CD4-positive, alpha-beta T cell treated with Interferon alpha-2 for 1 hour (primary cell): ENCODE measurements around the gene CPE.
"Not testable (repeated sequence)": the region's sequence is repeated elsewhere in the genome, so short reads cannot be mapped to it uniquely, and the experiment has no call there.

Source experiments
- DNase-seq, 2 donors: peaks; one replicate each; pipeline ENCODE4 v3.0.0-alpha.2; 2020 to 2022

Gene CPE

DNA sequence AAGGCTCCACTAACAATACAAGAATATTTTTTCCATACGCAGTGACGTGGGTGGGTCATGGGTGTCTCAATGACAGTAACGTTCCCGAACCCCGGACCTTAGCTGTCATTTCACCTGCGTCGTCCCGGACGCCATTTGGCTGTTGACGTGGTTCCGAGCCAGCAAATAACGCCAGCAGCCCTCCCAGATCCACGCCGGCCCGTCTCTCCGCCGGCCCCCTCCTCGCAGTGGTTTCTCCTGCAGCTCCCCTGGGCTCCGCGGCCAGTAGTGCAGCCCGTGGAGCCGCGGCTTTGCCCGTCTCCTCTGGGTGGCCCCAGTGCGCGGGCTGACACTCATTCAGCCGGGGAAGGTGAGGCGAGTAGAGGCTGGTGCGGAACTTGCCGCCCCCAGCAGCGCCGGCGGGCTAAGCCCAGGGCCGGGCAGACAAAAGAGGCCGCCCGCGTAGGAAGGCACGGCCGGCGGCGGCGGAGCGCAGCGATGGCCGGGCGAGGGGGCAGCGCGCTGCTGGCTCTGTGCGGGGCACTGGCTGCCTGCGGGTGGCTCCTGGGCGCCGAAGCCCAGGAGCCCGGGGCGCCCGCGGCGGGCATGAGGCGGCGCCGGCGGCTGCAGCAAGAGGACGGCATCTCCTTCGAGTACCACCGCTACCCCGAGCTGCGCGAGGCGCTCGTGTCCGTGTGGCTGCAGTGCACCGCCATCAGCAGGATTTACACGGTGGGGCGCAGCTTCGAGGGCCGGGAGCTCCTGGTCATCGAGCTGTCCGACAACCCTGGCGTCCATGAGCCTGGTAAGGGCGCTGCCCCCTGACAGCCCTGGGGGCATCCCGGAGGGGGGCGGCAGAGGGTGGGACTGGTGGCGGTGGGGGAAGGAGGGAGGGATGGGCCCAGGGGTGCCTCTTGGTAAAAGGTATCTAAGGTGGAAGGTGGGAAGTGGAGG, at the start of gene CPE:
Gene CPE, plus strand, starts transcription at position 264 of the 933 bp plus-strand sequence. Its CDS starts 214 bp downstream, at position 478.
- peak; percentile 46 to 50 for DNase-seq

DNA sequence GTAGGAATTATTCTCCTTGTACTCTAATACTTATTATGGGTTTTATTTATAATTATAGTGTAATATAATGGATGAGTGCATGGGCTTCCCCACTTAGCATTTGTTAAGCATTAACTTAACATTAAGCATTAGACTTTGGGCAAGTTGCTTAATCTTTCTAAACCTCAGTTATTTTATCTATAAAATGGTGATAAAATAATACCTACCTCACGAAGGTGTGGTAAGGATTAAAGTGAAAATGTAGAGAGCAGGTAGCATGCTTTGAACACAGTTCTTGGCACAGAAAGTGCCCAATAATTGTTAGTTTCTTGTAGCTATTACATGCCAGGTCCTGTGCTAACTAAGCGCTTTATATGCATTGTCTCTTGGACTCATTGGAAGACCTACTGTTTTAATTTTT, 48.7 kb upstream of the CPE start:
- DNase-seq: no peak

DNA sequence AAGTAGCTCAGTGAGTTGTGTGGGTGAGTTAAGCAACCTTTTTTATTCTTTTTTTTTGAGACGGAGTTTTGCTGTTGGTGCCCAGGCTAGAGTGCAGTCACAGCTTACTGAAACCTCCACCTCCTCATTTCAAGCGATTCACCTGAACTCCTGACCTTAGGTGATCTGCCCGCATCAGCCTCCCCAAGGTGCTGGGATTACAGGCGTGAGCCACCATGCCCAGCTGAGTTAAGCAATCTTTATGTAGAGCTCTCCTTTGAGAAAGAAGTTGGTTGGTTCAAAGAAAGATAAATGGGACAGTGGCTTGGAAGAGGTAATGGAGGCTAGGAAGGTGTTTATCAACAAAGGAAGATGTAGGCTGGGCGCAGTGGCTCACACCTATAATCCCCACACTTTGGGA, 48.1 kb upstream of the CPE start:
- DNase-seq: no peak

DNA sequence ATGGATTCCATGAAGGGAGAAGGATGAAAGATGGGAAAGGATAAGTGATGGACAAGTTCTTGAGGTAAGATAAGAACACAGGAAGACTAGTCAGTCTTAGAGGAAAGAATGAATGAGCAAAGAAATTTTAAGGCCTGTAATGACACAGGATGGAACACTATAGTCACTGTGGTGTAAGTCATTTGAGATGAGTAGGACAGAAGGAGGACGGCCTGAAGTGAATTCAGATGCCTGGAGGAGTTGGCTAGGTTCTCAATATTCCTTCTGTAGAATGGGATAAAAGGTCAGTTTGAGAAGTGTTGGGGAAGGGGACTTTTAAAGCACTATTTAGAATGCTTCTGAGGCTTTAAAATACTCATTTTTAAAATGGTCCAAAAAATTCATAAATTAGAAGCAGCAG, 47.4 kb upstream of the CPE start:
- no peak for DNase-seq

DNA sequence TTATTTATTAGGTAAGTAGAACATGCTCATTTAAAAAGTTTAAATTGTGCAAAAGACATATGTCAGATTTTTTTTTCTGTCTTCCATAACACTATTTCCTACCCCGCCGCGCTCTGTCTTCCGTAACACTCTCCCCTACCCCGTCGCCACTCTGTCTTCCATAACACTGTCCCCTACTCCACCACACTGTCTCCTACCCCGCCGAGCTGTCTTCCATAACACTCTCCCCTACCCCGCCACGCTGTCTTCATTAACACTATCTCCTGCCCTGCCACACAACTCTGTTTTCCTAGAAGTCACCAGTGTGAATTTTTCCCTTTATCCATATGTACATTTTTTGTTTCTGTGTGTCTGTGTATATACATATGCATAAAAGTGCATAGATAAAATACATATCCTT, 47.0 kb upstream of the CPE start:
- no peak for DNase-seq

DNA sequence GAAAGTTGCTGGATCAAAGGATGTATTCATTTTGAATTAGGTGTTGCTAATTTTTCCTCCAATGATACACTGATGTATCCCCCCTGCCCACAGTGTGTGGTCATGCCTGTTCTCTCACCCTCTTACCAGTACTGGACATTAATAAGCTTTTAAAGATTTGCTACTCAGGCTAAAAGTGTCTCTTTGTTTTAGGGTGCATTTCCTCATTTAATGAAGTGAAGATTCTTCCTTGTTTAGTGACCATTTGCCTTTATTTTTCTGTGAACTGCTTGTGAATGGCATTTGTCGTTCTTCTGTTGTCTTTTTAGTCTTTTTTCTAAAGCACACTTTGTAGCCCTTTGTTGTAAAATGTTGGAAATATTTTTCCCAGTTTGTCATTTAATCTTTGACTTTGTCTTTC, 46.3 kb upstream of the CPE start:
- no peak for DNase-seq

DNA sequence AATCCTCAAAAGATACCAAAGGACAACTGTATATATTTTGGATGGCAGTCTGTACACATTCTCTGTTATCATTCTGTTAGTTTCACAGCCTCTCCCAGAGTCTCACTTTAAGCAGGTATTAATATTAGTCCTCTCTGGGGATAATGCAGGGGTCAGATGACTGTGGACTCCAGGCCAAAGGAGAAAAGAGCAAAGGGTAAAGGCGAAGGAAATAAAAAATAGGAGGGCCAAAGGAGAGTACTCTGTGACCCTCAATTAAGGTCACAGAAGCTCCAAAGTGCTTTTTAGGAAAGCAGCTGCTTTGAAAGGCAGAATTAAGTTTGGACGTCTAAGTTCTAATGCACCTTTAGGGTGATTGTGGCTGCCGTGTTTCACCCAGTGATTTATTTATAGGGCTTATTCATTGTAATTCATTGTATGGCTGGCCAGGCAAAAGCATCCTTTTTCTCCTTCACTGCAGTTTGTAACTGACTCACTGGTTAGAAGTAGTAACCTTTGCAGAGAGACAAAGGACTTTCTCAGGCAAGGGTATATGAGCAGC, 43.6 kb upstream of the CPE start:
- DNase-seq: no peak

DNA sequence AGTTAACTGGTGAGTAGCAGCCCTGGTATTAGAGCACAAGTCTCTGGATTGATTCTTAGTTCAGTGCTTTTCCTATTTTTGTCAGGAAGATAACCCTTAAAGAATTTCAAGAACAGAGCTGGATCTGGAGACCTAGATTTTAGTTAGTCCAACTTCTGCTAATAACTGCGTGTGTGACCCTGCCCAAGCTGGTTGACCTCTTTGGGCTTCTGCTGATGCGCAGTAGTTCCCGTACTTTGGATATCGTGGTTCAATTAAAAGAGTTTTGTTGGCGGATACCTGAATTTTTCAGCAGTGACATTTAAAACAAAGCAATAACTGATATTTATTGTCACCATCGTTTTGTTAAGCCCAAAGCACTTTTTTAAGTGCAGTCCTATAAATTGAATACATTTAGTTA, 42.1 kb upstream of the CPE start:
- DNase-seq: no peak

DNA sequence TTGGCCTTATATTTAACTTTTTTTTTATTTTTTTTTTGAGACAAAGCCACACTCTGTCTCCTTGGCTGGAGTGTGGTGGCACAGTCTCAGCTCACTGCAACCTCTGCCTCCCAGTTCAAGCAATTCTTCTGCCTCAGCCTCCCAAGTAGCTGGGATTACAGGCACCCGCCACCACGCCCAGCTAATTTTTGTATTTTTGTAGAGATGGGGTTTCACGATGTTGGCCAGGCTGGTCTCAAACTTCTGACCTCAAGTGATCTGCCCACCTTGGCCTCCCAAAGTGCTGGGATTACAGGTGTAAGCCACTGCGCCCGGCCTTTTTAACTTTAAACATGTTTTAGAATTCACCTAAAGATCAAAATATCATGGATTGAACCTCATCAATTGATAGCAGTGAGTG, 36.5 kb upstream of the CPE start:
- not testable (repeated sequence) for DNase-seq

DNA sequence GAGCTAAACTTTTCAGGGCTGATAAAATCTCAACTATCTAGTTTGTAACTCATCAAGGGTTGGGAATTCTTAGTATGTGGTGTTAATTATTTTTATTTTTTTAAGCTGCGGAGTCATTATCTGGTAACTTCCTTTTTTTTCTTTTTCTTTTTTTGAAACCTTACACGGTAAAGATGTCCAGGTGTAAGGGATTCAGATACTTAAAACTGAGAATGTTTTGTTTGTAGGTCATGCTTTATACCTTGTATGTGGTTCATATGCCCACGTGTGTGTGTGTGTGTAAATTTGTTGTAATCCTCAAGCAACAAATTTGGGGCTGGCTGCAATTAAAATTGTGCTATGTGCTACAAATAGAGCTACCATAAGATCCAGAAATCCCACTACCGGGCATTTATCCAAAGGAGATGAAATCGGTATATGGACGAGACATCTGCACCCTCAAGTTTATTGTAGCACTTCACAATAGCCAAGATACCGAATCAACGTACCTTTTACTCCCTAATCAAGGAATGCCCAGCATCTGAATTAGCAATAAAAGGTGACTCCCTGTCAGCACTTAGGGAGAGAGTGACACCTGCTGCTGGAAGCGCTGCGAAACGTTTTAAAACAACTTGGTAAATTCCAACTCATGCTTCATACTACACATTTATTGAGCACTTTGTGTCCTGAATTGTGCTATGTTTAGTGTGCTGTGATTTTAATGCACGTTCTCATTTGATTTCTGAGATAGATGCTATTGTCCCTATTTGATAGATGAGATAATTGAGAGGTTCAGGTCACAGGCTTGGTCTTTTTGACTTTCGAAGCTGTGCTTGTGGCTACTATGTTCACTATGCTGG, 35.2 kb upstream of the CPE start:
- DNase-seq: peak in 1 of 2 donors; percentile 32

DNA sequence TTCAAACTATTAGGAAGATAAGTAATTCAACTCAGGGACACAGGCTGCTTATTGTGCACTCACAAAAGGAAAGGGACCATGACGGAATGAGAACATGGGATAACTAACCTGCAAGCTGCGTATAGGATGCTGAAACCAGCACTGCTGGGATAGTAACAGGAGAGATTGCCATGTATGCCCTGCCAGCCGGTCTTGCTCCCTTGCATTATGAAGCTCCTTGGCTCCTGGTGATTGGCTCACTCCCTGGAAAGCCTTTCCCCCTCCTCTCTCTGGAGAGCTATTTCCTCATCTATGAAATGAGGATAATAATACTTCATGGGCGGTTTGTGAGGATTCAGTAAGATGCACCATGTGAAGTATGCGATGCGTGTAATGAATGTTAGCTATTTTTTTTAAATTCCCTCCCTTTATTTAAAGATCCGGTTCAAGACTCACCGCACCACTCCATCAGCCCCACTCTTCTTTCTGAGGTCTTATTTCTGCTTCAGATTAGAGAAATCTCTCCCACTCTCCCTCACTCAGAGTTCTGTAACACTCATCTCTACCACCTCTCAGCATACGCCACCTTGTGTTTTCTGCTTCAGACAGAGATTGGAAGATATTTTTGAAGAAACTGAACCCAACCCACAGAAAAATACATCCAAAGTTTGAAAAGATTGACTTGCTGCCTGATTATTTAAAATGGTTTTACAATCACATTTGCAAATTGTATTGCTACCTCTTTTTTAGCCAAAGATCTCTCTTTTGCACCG, 33.0 kb upstream of the CPE start:
- DNase-seq: no peak

DNA sequence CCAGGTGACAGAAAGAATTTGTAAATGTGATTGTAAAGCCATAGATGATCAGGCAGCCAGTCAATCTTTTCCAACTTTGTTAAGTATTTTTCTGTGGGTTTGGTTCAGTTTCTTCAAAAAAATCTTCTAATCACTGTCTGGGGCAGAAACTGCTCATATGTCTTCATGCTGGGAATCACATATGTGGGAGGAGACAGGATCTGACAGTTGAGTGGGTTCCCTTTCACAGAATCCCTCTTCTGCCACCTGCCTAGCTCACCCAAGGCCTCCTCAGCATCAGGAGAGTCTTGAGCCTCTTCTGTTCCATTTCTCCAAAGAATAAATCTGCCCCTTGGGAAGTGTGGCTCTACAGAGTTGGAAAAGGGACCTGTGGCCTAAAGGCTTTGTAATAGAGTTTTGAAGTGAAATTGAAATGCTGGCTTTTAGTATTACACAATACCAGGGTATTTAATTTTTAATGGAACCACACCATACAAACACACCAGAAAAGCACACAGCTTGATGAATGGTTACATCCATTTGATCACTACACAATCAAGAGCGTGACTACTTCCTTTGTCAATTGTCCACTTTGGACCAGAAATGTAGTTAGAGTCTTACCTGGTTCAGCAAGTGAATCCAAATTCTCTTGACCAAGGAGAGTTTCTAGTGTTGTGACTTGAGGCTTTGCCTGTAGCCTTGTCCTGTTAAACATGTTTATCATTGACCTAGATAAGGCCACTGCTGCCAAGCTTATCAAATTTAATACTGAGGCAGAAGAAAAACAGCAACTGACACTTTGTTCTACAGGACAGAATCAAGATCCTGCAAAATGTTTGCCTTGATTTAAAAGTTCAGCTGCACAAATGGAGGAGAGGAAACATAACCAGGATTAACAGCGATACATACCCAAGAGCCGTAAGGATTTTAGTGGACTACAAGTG, 30.9 kb upstream of the CPE start:
- DNase-seq: no peak

DNA sequence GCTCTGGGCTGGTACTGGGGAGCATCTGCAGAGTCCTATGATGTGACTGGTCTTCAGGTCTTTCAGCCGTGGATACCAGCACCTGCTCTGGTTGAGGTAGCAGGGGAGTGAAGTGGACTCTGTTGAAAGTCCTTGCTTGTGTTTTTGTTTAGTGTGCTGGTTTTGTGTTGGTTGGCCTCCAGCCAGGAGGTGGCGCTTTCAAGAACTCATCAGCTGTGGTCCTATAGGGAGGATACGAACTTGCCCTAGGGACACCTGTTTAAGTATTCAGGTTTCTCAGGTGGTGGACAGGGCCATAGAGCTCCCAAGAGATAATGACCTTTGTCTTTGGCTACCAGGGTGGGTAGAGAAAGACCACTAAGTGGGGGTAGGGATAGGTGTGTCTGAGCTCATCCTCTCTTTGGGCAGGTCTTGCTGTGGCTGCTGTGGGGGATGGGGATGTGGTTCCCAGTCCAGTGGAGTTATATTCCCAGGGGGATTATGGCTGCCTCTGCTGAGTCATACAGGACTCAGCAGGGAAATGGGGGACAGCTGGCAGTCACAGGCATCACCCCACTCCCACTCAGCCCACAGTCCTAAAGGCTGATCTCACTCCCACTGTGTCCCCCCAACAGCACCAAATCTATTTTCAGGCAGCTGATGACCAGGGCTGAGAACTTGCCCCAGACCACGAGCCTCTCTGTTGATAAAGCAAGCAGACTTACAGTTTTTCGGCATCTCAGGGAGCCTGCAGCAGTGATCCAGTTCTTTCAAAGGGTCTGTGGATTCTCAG, 27.3 kb upstream of the CPE start:
- DNase-seq: no peak

DNA sequence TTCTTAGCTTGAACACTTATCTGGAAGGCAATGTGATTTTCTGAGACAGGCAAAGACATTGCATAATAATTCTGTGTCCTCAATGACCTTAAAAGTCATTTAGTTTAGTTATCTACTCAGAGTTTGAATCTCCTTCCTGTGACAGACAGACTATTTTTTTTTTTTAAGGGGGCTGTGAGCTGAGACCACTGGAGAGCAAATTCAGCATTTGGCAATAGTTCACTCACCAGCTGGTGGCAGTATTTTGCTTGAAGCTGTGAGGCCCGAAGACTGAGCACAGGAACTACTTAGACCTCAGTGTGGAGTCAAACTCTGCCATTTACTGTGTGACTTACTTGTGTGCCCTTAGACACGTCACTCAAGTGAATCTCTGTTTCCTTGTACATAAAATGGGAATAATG, 22.9 kb upstream of the CPE start:
- DNase-seq: peak in 1 of 2 donors; percentile 8

DNA sequence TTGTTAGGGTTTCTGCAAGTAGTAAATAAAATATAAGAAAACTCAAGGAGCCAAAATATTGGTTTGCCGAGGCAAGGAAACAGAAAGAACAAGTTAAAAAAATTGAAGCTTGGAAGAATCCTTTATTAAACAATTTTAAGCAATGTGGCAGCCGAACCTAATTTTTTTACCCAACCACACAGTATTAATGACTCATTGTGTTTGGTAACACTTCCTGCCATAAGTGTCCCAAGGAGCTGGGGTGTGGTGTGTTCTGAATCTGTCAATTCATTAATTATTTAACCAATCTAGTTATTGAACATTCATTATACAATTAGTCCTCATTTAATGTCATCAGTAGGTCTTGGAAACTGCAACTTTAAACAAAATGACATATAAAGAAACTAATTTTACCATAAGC, 19.3 kb upstream of the CPE start:
- DNase-seq: no peak

DNA sequence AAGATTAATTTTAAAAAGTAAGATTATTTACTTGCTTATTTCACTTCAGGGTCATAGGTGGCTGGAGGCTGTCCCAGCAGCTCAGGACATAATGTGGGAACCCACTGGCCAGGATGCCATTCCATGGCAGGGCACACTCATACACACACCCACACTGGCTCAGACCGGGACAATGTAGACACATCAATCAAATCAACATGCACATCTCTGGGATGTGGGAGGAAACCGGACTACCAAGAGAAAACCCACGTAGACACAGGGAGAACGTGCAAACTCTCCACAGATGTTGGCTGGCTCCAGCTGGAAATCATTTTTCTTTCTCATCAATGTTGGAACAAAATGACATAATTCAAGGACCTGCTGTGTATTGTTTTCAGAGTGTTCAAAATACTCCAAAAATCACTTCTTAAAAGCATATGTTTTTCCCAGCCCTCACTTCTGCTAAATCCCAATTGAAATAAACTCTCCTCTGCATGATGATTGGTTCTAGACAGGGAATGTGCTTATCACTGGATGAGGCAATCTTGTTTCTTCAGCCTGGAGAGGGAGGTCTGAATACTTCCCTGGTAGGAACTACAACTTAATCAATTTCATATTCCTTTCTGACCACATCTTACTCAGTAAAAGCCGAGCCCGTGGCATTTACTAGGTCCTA, 18.6 kb upstream of the CPE start:
- DNase-seq: no peak

DNA sequence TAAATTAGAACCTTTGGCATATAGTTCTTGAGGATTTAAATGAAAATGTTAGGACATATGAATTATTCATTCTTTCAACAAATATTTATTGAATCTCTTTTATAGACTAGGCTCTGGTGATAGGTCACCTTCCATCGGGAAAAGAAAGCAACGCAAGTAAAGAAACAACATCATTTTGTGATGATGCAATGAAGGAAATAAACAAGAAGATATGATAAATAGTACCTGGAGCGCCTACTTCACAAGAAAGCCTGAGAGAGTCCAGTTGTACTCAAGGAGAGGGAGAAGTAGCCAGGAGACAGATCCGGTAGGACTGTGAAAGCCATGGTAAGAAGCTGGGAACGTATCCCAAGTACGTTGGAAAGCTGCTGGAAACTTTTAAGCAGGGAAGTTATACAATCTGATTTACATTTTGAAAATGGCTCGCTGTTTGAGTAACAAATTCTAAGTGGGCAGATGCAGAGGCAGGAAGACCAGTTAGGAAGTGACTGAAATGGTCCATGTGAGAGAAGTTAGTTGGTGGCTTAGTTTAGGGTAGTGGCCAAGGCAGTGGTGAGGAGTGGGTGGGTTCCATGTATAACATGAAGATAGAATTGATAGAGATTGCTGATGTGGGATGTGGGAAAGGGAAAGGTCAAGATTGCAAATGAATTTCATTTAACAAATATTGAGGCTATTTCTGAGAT, 17.7 kb upstream of the CPE start:
- no peak for DNase-seq

DNA sequence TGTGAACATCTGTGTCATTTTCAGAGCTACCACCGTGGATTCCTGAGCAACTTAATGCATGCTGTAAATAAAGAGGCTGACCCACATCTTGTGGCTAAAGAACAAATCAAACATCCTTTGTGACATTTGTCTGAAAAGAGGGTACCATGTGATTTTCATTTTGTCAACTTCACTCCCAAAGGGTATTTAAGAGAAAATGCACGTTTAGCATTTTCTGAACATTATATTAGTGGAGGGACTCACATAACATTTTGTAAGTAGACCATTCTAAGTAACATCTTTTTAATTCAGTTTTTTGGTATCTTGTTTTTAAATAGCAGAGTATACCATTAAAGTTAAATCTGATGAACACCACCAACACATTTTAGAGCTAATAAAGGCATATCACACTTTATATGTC, 17.0 kb upstream of the CPE start:
- DNase-seq: no peak

DNA sequence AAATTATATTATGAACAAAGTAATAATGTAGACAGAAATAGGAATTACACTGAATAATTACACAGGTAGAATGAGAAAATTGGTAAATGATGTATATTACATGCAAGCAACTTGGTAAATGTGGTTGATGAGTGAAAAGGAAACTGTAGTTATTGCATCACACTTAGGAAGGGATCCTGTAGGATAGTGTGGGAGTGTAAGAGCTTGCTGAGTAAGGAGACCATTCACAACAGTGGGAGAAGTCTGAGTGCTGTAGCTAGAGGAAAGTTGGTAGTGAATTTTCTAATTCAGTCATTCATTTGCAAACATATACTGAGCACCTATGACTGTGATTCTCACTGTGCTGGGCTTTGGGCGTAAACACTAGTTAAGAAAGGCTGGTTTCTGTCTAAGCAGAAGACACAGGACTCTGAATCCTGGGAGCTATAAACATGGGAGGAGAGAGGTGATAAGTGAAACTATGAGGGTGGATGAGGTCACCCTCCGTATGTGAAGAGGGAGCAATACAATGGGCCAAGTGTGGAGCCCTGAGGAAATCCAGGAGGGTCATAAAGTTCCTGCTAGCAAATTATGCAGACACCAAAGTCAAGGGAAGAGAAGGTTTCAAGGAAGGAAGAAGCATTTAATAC, 14.2 kb upstream of the CPE start:
- DNase-seq: no peak
